ENCODE results near the gene GATD1. TPM values are rescaled to one million over a fixed set of nuclear protein-coding genes. Genes with fewer than 3 reads are reported as not detected.

GATD1 gene
- total and polyA plus RNA-seq, 9 of the 15 experiments (the other 6 are each of a cell fraction or from before 2014, with no cell fraction given), result 2.8 to 144 (median 36.9) TPM

GRCh38 chr11:777288-778255 is at the start of gene GATD1 (continued):
- no peak for TF ChIP-seq NCOA2 (IDR thresholded peaks at IDR 0.05; ENCODE audit: partially characterized antibody in 2 of 2)
- no peak for TF ChIP-seq CC2D1A (IDR thresholded peaks at IDR 0.05)
- TF ChIP-seq IRF1 (CRISPR knock-in tag; IDR thresholded peaks at IDR 0.05; ENCODE audit: borderline replicate concordance), result no peak
- no peak for TF ChIP-seq FOXM1 (IDR thresholded peaks at IDR 0.05; ENCODE audit: low read depth)
- TF ChIP-seq FOXM1 (CRISPR knock-in tag; IDR thresholded peaks at IDR 0.05; ENCODE audit: low read depth), result peak; percentile 7; the same call in 1 of the 2 replicates
- peak; percentile 76 for TF ChIP-seq SUPT5H (IDR thresholded peaks at IDR 0.05)
- TF ChIP-seq ZNF197 (CRISPR knock-in tag; IDR thresholded peaks at IDR 0.05; ENCODE audit: low read depth), result no peak
- TF ChIP-seq ZNF518B (CRISPR knock-in tag; IDR thresholded peaks at IDR 0.05), result no peak
- TF ChIP-seq, protein P1, sequence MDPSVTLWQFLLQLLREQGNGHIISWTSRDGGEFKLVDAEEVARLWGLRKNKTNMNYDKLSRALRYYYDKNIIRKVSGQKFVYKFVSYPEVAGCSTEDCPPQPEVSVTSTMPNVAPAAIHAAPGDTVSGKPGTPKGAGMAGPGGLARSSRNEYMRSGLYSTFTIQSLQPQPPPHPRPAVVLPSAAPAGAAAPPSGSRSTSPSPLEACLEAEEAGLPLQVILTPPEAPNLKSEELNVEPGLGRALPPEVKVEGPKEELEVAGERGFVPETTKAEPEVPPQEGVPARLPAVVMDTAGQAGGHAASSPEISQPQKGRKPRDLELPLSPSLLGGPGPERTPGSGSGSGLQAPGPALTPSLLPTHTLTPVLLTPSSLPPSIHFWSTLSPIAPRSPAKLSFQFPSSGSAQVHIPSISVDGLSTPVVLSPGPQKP (CRISPR knock-in tag; IDR thresholded peaks at IDR 0.05), result no peak
- no peak for TF ChIP-seq SNAPC5 (CRISPR knock-in tag; IDR thresholded peaks at IDR 0.05)
- no peak for TF ChIP-seq ZNF347 (CRISPR knock-in tag; IDR thresholded peaks at IDR 0.05; ENCODE audit: low read depth)
- TF ChIP-seq SOX6 (IDR thresholded peaks at IDR 0.05), result no peak
- TF ChIP-seq BCOR (IDR thresholded peaks at IDR 0.05), result no peak
- TF ChIP-seq XRCC4 (IDR thresholded peaks at IDR 0.05; ENCODE audit: extremely low read depth, insufficient read depth, insufficient read length), result no peak
- TF ChIP-seq SETDB1 (IDR thresholded peaks at IDR 0.05; ENCODE audit: low read length), result no peak
- TF ChIP-seq ELF1 (tag; IDR thresholded peaks at IDR 0.05), result no peak
- no peak for TF ChIP-seq NR0B1 (IDR thresholded peaks at IDR 0.05; ENCODE audit: partially characterized antibody)
- TF ChIP-seq ZNF717 (CRISPR knock-in tag; IDR thresholded peaks at IDR 0.05), result no peak
- TF ChIP-seq ZNF253 (CRISPR knock-in tag; conservative IDR thresholded peaks at IDR 0.05), result no peak
- no peak for TF ChIP-seq E2F3 (CRISPR knock-in tag; IDR thresholded peaks at IDR 0.05)
- no peak for TF ChIP-seq MEF2A (IDR thresholded peaks at IDR 0.05; ENCODE audit: control insufficient read depth, low read depth, low read length)
- peak; percentile 41; the same call in 1 of the 2 replicates for TF ChIP-seq ESRRA (IDR thresholded peaks at IDR 0.05; ENCODE audit: borderline replicate concordance, low read depth)

Data from K562 (cell line).